ENCODE results near the gene CCDC34.
"Not testable (repeated sequence)": the region's sequence is repeated elsewhere in the genome, so short reads cannot be mapped to it uniquely, and the experiment has no call there.

The CCDC34 gene

GRCh38 chr11:27328614-27329013 is 34.4 kb downstream of the CCDC34 start:
- in situ Hi-C loops (cut with MboI; ENCODE audit: low sequenced_read_pairs) = no loop called here

DNA sequence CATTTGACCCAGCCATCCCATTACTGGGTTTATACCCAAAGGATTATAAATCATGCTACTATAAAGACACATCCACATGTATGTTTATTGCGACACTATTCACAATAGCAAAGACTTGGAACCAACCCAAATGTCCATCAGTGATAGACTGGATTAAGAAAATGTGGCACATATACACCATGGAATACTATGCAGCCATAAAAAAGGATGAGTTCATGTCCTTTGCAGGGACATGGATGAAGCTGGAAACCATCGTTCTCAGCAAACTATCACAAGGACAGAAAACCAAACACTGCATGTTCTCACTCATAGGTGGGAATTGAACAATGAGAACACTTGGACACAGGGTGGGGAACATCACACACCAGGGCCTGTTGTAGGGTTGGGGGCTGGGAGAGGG is 36.0 kb downstream of the CCDC34 start:
- in situ Hi-C loops (cut with MboI; ENCODE audit: low sequenced_read_pairs) = not testable (repeated sequence)

DNA sequence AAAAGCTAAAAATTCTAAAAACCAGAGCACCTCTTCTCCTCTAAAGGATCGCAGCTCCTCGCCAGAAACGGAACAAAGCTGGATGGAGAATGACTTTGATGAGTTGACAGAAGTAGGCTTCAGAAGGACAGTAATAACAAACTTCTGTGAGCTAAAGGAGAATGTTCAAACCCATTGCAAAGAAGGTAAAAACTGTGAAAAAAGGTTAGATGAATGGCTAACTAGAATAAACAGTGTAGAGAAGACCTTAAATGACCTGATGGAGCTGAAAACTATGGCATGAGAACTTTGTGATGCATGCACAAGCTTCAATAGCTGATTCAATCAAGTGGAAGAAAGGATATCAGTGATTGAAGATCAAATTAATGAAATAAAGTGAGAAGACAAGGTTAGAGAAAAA is 40.8 kb downstream of the CCDC34 start:
- in situ Hi-C loops (cut with MboI; ENCODE audit: low sequenced_read_pairs) = not testable (repeated sequence)

- in situ Hi-C loops (cut with MboI; ENCODE audit: low sequenced_read_pairs) = not testable (repeated sequence)
These were observed 41.7 kb downstream of the CCDC34 start for GRCh38 chr11:27321340-27321739.

- in situ Hi-C loops (cut with MboI; ENCODE audit: low sequenced_read_pairs) = no loop called here
These were observed 43.9 kb downstream of the CCDC34 start for GRCh38 chr11:27319072-27319471.

DNA sequence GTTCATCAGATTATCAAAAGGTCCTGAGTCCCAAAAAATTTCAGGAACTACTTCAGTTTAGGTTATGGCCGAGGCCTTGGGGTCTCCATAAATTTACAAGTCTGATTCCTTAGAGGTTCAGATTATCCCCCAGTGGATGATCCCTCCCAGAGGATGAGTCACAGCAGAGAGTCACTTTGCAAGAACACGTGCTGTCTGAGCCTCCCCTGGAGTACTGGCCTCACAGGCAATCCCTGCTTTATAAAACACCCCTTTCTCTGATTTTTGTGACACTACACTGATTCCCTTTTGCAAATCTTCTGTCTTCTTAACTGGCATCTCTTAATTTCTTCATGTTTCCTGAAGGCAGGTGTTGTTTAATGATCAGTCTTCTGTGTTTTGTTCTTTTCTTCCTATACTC is 45.3 kb downstream of the CCDC34 start:
- in situ Hi-C loops (cut with MboI; ENCODE audit: low sequenced_read_pairs) = no loop called here

- in situ Hi-C loops (cut with MboI; ENCODE audit: low sequenced_read_pairs) = no loop called here
These were observed 47.2 kb downstream of the CCDC34 start for GRCh38 chr11:27315836-27316235.

GRCh38 chr11:27313157-27313821 is 49.7 kb downstream of the CCDC34 start:
- in situ Hi-C loops (cut with MboI; ENCODE audit: low sequenced_read_pairs) = no loop called here

- in situ Hi-C loops (cut with MboI; ENCODE audit: low sequenced_read_pairs) = no loop called here
These were observed 50.9 kb downstream of the CCDC34 start for GRCh38 chr11:27312110-27312509.

GRCh38 chr11:27310707-27311106 is 52.3 kb downstream of the CCDC34 start:
- in situ Hi-C loops (cut with MboI; ENCODE audit: low sequenced_read_pairs) = no loop called here

- in situ Hi-C loops (cut with MboI; ENCODE audit: low sequenced_read_pairs) = no loop called here
These were observed 52.8 kb downstream of the CCDC34 start for GRCh38 chr11:27310182-27310581.

- in situ Hi-C loops (cut with MboI; ENCODE audit: low sequenced_read_pairs) = no loop called here
These were observed 54.0 kb downstream of the CCDC34 start for GRCh38 chr11:27309046-27309445.

DNA sequence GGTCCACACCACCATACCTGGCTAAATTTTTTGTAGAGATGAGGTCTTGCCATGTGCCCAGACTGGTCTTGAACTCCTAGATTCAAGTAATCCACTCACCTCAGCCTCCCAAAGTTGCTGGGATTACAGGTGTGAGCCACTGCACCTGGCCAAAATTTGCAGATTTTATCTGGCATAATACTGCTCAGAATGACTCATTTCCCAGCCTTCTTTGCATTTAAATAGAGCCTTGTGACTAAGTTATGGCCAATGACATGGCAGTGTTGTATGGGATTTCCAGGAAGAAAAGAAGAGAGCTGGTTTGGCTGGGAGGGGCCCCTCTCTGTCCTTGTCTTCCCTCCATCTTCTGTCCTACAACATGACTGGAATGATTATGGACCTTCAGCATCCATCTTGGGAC is 55.8 kb downstream of the CCDC34 start:
- in situ Hi-C loops (cut with MboI; ENCODE audit: low sequenced_read_pairs) = no loop called here

DNA sequence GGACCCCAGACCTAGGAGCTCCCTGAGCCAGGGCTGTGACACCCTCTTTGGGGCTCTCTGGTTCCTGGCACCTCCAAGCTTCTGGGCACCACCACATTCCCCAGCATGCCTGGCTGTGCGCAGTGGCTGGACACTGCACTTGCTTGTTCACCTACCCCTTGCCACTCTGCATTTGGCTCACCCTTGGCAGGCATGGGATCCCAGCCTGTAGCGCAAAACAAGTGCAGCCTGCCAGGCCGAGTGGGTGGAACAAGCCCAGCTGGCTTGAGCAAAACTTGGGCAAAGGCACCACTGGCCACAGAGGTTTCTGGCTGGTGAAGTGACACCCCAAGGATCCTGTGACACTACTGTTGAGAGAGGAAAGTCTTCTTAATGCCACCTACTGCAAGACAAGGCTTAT is 57.3 kb downstream of the CCDC34 start:
- in situ Hi-C loops (cut with MboI; ENCODE audit: low sequenced_read_pairs) = no loop called here

GRCh38 chr11:27304514-27304913 is 58.5 kb downstream of the CCDC34 start:
- in situ Hi-C loops (cut with MboI; ENCODE audit: low sequenced_read_pairs) = no loop called here

DNA sequence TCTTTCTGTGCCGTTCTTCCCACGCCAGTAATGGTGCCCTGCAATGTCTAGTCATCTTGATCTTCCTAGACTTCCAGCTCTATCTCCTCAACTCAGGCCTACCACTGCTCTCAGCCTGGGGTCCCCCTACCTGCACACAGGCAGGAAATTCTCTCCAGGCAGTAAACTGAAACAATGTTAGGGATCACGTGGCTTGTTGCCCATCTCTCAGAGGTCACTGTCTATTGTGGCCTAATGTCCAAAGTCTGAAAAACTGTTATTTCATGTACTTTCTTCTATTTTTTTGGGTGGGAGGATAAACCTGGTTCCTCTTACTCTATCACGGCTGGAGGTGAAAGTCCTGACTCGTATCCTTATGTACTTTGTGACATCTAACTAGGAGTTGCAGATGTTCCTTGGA is 59.1 kb downstream of the CCDC34 start:
- in situ Hi-C loops (cut with MboI; ENCODE audit: low sequenced_read_pairs) = no loop called here

GRCh38 chr11:27300974-27301373 is 62.0 kb downstream of the CCDC34 start:
- in situ Hi-C loops (cut with MboI; ENCODE audit: low sequenced_read_pairs) = no loop called here

DNA sequence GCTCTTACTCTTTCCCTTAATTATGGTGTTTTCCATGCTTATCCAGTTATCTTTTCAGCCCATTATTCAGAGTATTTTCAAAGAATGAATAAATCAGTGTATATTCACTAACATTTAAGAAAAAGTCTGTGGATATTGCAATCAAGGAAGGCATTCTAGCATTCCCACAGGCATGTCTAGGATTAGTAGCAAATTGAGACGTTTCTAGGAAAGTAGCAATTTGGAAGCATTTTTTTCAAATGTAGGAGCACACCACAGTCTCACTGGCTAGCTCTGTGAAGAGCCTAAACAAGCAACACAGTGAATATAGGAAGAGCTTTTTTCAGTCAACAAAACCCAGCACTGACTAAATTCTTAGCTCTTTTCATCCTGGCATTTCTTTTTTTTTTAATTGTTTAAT is 65.4 kb downstream of the CCDC34 start:
- in situ Hi-C loops (cut with MboI; ENCODE audit: low sequenced_read_pairs) = no loop called here

DNA sequence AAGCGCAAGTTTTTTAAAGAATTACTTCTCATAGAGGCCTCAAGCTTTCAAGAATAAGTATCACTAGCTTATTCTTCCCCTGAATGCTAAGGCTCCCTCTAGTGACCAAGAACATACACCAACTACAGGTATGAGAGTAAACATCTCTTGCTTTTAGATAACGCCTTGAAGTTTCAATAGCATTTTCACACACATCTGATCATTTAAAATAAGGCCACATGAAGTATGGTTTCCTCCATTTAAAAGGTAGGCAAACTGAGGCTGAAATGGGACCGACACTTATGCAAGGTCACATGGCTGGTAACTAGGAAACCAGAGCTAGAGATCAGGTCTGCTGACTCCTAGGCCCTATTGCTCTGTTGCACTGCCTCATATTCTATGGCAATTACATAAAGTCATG is 66.5 kb downstream of the CCDC34 start:
- in situ Hi-C loops (cut with MboI; ENCODE audit: low sequenced_read_pairs) = no loop called here

GRCh38 chr11:27295928-27296327 is 67.1 kb downstream of the CCDC34 start:
- in situ Hi-C loops (cut with MboI; ENCODE audit: low sequenced_read_pairs) = no loop called here

DNA sequence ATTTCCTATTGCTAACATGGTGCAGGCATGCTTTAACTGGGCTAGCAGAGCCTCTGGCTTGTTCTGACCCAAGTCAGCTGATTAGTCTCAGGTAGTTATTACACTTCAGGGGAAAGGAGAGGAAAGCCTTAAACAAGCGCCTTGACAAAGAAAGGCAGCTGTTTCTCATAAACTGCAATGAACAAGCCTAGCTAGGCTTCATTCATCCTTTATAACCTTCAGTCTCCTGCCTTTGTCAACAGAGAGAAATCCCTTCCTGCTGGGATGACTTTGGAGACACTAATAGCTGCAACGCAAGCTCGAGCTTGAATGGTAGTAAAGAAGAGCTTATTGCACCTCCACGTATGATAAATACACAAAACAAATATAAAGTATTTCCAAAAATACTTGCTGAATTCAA is 68.4 kb downstream of the CCDC34 start:
- in situ Hi-C loops (cut with MboI; ENCODE audit: low sequenced_read_pairs) = no loop called here

- in situ Hi-C loops (cut with MboI; ENCODE audit: low sequenced_read_pairs) = no loop called here
These were observed 69.2 kb downstream of the CCDC34 start for GRCh38 chr11:27293515-27294417.

All from HL-60/S4 (cell line).